SK-N-MC (cell line): Measurements from ENCODE around the gene FAM168A.

Experiments
- DNase-seq: peaks from one replicate; pipeline ENCODE4 v3.0.0-alpha.2; 2011; ENCODE audit warnings: low read depth, low spot score
- H3K27ac ChIP-seq: fragments of 200-600 bp; sonication (generic); 2 replicates; pipeline ENCODE4 v1.5.1; 2016; ENCODE audit warnings: mixed run types
- H3K36me3 ChIP-seq: fragments of 200-600 bp; sonication (generic); 2 replicates; pipeline ENCODE4 v1.6.1; 2017; ENCODE audit warnings: antibody characterized with exemption, low read length, mixed read lengths; ENCODE audit not compliant: insufficient read depth
- H3K4me3 ChIP-seq: fragments of 200-600 bp; sonication (generic); 2 replicates; pipeline ENCODE4 v1.5.1; 2016
- H3K9ac ChIP-seq: fragments of 200-600 bp; sonication (generic); 2 replicates; pipeline ENCODE4 v1.8.0; 2017; ENCODE audit warnings: mixed run types, mixed read lengths; ENCODE audit not compliant: insufficient read length
- H3K9me3 ChIP-seq: fragments of 200-600 bp; sonication (generic); 2 replicates; pipeline ENCODE4 v1.6.1; 2017; ENCODE audit warnings: low read depth, mild to moderate bottlenecking, antibody characterized with exemption, low read length, moderate library complexity, mixed read lengths
- EZH2 ChIP-seq: fragments of 200-600 bp; sonication (generic); IDR thresholded peaks from one replicate; pipeline ENCODE4 v1.6.1; 2017; ENCODE audit warnings: antibody characterized with exemption
- FOXP2 ChIP-seq: optimal IDR thresholded peaks from 2 replicates; pipeline ENCODE3; 2011; ENCODE audit warnings: mild to moderate bottlenecking, moderate library complexity; ENCODE audit not compliant: insufficient read depth; ENCODE audit errors: extremely low read length, control extremely low read depth
- POLR2AphosphoS5 ChIP-seq: IDR thresholded peaks from 2 replicates; pipeline ENCODE4 v1.6.1; 2012; ENCODE audit warnings: mild to moderate bottlenecking, low read depth, low read length, borderline replicate concordance

FAM168A gene

DNA sequence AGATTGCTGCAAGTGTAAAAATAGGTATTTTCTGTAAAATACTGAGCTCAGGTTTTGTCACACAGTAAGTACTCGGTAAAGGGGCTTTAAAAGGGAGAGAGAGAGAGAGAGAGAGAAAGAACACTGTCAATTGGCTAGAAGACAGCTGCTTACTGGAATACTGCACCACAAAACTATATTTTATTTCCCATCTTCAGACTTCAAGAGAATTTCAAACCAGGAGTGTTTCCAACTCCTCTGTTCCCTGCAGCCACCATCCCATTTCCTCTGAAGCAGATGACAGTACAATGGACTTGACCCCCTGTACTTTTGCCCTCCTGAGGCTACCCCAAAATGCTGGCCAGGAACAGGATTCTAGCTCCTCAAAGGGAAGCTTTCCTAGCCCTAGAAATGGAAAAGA lies 132.0 kb downstream of the FAM168A start:
- H3K27ac ChIP-seq: no peak overlapping the region
- H3K36me3 ChIP-seq: no peaks in the 10 kb centered on the region
- H3K4me3 ChIP-seq: no peak overlapping the region
- DNase-seq: no peak
- no peak overlapping the region for H3K9ac ChIP-seq
- no peaks in the 10 kb centered on the region for H3K9me3 ChIP-seq
- TF ChIP-seq POLR2AphosphoS5: no peak
- no peak for TF ChIP-seq FOXP2
- TF ChIP-seq EZH2: no peak

- TF ChIP-seq EZH2 (no peak), POLR2AphosphoS5 (no peak), FOXP2 (no peak)
- no peak overlapping the region for H3K4me3 ChIP-seq
- no peaks in the 10 kb centered on the region for H3K9me3 ChIP-seq
- no peak overlapping the region for H3K27ac ChIP-seq
- DNase-seq: no peak
- H3K36me3 ChIP-seq: no peaks in the 10 kb centered on the region
- no peak overlapping the region for H3K9ac ChIP-seq
These were observed 132.8 kb downstream of the FAM168A start for GRCh38 chr11:73465023-73465675.

- Histone ChIP-seq H3K4me3 (no peak overlapping the region), H3K9me3 (no peaks in the 10 kb centered on the region), H3K27ac (no peak overlapping the region), H3K9ac (no peak overlapping the region), H3K36me3 (no peaks in the 10 kb centered on the region)
- no peak for DNase-seq
- TF ChIP-seq FOXP2: no peak
- TF ChIP-seq POLR2AphosphoS5: no peak
- TF ChIP-seq EZH2: no peak
These were observed 133.6 kb downstream of the FAM168A start for GRCh38 chr11:73464347-73464746.

- Histone ChIP-seq H3K9me3 (no peaks in the 10 kb centered on the region), H3K27ac (no peak overlapping the region), H3K4me3 (no peak overlapping the region), H3K9ac (no peak overlapping the region), H3K36me3 (no peaks in the 10 kb centered on the region)
- no peak for TF ChIP-seq FOXP2
- no peak for TF ChIP-seq POLR2AphosphoS5
- no peak for TF ChIP-seq EZH2
- no peak for DNase-seq
These were observed 134.6 kb downstream of the FAM168A start for GRCh38 chr11:73463359-73463758.

- TF ChIP-seq FOXP2 (no peak), EZH2 (no peak), POLR2AphosphoS5 (no peak)
- H3K9me3 ChIP-seq: no peaks in the 10 kb centered on the region
- no peak overlapping the region for H3K27ac ChIP-seq
- H3K9ac ChIP-seq: no peak overlapping the region
- DNase-seq: no peak
- H3K4me3 ChIP-seq: no peak overlapping the region
- H3K36me3 ChIP-seq: no peaks in the 10 kb centered on the region
These were observed 135.9 kb downstream of the FAM168A start for GRCh38 chr11:73461964-73462363.

GRCh38 chr11:73461335-73461840 lies 136.5 kb downstream of the FAM168A start:
- TF ChIP-seq POLR2AphosphoS5 (no peak), FOXP2 (no peak), EZH2 (no peak)
- Histone ChIP-seq H3K27ac (no peak overlapping the region), H3K36me3 (no peaks in the 10 kb centered on the region), H3K4me3 (no peak overlapping the region), H3K9ac (no peak overlapping the region), H3K9me3 (no peaks in the 10 kb centered on the region)
- no peak for DNase-seq

DNA sequence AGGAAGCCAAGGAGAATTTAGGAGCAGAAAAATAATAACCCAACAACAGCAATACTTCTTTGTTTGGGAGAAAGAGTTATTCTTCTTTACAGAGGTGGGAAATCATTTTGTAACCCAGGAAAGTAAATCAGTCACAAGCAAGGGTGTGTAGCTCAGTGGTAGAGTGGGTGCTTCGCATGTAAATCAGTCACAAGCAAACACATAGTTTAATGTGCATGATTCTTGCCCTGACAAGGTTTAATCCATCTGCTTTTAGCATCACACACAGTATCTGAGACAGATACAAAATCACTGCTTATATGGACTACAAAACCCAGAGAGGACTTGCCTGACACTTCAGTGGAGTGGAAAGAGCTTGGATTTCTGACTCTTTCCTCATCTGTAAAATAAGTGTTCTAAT lies 139.7 kb downstream of the FAM168A start:
- DNase-seq: no peak

DNA sequence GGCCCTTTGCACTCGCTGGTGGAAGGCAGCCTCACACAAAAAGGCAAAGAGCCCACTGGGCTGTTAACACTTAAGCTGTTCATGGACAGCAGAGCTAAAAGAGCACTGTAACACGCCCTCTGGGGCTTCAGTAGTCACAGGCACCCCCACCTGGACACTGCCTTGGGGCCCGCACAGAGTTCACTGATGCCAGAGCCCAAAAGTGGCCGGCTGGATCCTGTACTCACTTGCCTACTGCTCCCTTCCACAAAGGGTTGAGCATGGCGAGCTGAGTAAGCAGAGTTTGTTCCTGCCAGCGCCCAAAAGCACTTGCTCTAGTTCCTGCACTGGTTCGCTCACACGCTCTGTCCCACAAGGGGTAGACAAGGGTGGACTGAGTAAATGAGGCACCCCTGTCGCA lies 142.9 kb downstream of the FAM168A start:
- H3K27ac ChIP-seq: no peak overlapping the region
- H3K36me3 ChIP-seq: no peaks in the 10 kb centered on the region
- H3K9me3 ChIP-seq: no peaks in the 10 kb centered on the region
- DNase-seq: no peak
- TF ChIP-seq POLR2AphosphoS5: no peak
- no peak overlapping the region for H3K4me3 ChIP-seq
- H3K9ac ChIP-seq: no peak overlapping the region

More for the DNA sequence above, 139.7 kb downstream of the FAM168A start:
- Histone ChIP-seq H3K9me3 (no peaks in the 10 kb centered on the region), H3K4me3 (no peak overlapping the region), H3K36me3 (no peaks in the 10 kb centered on the region), H3K9ac (no peak overlapping the region), H3K27ac (no peak overlapping the region)
- no peak for TF ChIP-seq EZH2
- no peak for TF ChIP-seq POLR2AphosphoS5
- no peak for TF ChIP-seq FOXP2

GRCh38 chr11:73453562-73453961 lies 144.3 kb downstream of the FAM168A start:
- Histone ChIP-seq H3K27ac (no peak overlapping the region), H3K9ac (no peak overlapping the region), H3K36me3 (no peaks in the 10 kb centered on the region), H3K4me3 (no peak overlapping the region), H3K9me3 (no peaks in the 10 kb centered on the region)
- TF ChIP-seq EZH2: no peak
- TF ChIP-seq POLR2AphosphoS5: no peak
- TF ChIP-seq FOXP2: no peak
- DNase-seq: no peak
